SK-N-SH (cell line): ENCODE data around the gene RYR3. TPM values are rescaled to one million over a fixed set of nuclear protein-coding genes. Genes with fewer than 3 reads are reported as not detected.

Experiments
- EP300 ChIP-seq, 2 experiments: IDR thresholded peaks; 2 replicates each; pipeline versions ENCODE4 v1.4.0 to v1.6.1; 2012; ENCODE audit warnings: borderline replicate concordance in 1 of 2, low read depth in 1 of 2, low read length in 1 of 2
- EZH2phosphoT487 ChIP-seq: fragments of 200-600 bp; sonication (generic); IDR thresholded peaks from 2 replicates; pipeline ENCODE4 v1.6.1; 2017; ENCODE audit warnings: low read depth, mixed run types, mild to moderate bottlenecking, antibody characterized with exemption, moderate library complexity, borderline replicate concordance
- FOSL2 ChIP-seq: IDR thresholded peaks from 2 replicates; pipeline ENCODE4 v1.4.0; 2012; ENCODE audit warnings: low read depth, mild to moderate bottlenecking, moderate library complexity, borderline replicate concordance
- FOXM1 ChIP-seq: IDR thresholded peaks from 2 replicates; pipeline ENCODE4 v1.4.0; 2012; ENCODE audit warnings: low read depth, mild to moderate bottlenecking
- GATA2 ChIP-seq: sonication (generic); formaldehyde crosslinking; IDR thresholded peaks from 2 replicates; pipeline ENCODE4 v1.5.0; 2020; ENCODE audit warnings: mild to moderate bottlenecking, missing genetic modification reagents
- JUND ChIP-seq: IDR thresholded peaks from 2 replicates; pipeline ENCODE4 v1.4.0; 2012
- NRF1 ChIP-seq: IDR thresholded peaks from 2 replicates; pipeline ENCODE4 v1.6.1; 2012; ENCODE audit warnings: low read depth, mild to moderate bottlenecking, low read length
- POLR2AphosphoS5 ChIP-seq: IDR thresholded peaks from 2 replicates; pipeline ENCODE4 v1.6.1; 2012; ENCODE audit warnings: low read depth, low read length
- RAD21 ChIP-seq: IDR thresholded peaks from 2 replicates; pipeline ENCODE4 v1.6.1; 2012; ENCODE audit warnings: mild to moderate bottlenecking, low read length
- RFX5 ChIP-seq: IDR thresholded peaks from 2 replicates; pipeline ENCODE4 v1.6.1; 2012; ENCODE audit warnings: mild to moderate bottlenecking, improper control_type of control experiment, low read length
- RXRA ChIP-seq: IDR thresholded peaks from 2 replicates; pipeline ENCODE4 v1.4.0; 2012; ENCODE audit warnings: low read depth, mild to moderate bottlenecking, borderline replicate concordance
- SMC3 ChIP-seq: IDR thresholded peaks from 2 replicates; pipeline ENCODE4 v1.6.1; 2012; ENCODE audit warnings: low read depth, low read length, improper control_type of control experiment
- TCF12 ChIP-seq: IDR thresholded peaks from 2 replicates; pipeline ENCODE4 v1.4.0; 2012
- TEAD4 ChIP-seq: IDR thresholded peaks from 2 replicates; pipeline ENCODE4 v1.4.0; 2012; ENCODE audit warnings: mild to moderate bottlenecking, borderline replicate concordance; ENCODE audit not compliant: insufficient read depth
- USF1 ChIP-seq: IDR thresholded peaks from 2 replicates; pipeline ENCODE4 v1.4.0; 2012; ENCODE audit warnings: low read depth, borderline replicate concordance
- YY1 ChIP-seq: IDR thresholded peaks from 2 replicates; pipeline ENCODE4 v1.4.0; 2012; ENCODE audit warnings: low read depth, mild to moderate bottlenecking
- ZBTB33 ChIP-seq: IDR thresholded peaks from 2 replicates; pipeline ENCODE4 v1.4.0; 2012; ENCODE audit warnings: low read depth, borderline replicate concordance
- polyA plus RNA-seq, 3 experiments: library from polyadenylated mRNA; depleted of rRNA; stranded (reverse); fragments of >200 nt; gene quantifications; 2 replicates each; pipeline ENCODE4 v1.2.3, GENCODE V29; 2012
- TF ChIP-seq, protein P1 (sequence below): IDR thresholded peaks from 2 replicates; pipeline ENCODE4 v1.6.1; 2012; ENCODE audit warnings: mild to moderate bottlenecking, low read depth, low read length, moderate library complexity
- TF ChIP-seq, protein P2 (sequence below): IDR thresholded peaks from 2 replicates; pipeline ENCODE4 v1.4.0; 2012; ENCODE audit warnings: low read depth
- TF ChIP-seq, protein P3 (sequence below): fragments of 150-350 bp; IDR thresholded peaks from 2 replicates; pipeline ENCODE4 v1.6.1; 2016; ENCODE audit warnings: mild to moderate bottlenecking, low read depth, low read length

RYR3 gene
- polyA plus RNA-seq, 1 of the 3 experiments (the other 2 are of a cell fraction) = 0.02 TPM

- TF ChIP-seq POLR2AphosphoS5 (no peak), GATA2 (CRISPR knock-in tag) (no peak), YY1 (no peak), NRF1 (no peak), SMC3 (no peak), TCF12 (peak; percentile 56; the same call in 1 of the 2 replicates), EP300 (IDR thresholded peaks at IDR 0.05; ENCODE audit: borderline replicate concordance in 1 of 2, low read depth in 1 of 2, low read length in 1 of 2) (peak in 1 of 2 experiments; percentile 36; a peak in 1 of 4 replicates), RAD21 (no peak), JUND (peak; percentile 75), USF1 (peak; percentile 46; the same call in 1 of the 2 replicates), FOXM1 (no peak), EZH2phosphoT487 (no peak), RXRA (no peak), TEAD4 (no peak), FOSL2 (peak; percentile 75), ZBTB33 (no peak), RFX5 (no peak)
- TF ChIP-seq, protein P1, sequence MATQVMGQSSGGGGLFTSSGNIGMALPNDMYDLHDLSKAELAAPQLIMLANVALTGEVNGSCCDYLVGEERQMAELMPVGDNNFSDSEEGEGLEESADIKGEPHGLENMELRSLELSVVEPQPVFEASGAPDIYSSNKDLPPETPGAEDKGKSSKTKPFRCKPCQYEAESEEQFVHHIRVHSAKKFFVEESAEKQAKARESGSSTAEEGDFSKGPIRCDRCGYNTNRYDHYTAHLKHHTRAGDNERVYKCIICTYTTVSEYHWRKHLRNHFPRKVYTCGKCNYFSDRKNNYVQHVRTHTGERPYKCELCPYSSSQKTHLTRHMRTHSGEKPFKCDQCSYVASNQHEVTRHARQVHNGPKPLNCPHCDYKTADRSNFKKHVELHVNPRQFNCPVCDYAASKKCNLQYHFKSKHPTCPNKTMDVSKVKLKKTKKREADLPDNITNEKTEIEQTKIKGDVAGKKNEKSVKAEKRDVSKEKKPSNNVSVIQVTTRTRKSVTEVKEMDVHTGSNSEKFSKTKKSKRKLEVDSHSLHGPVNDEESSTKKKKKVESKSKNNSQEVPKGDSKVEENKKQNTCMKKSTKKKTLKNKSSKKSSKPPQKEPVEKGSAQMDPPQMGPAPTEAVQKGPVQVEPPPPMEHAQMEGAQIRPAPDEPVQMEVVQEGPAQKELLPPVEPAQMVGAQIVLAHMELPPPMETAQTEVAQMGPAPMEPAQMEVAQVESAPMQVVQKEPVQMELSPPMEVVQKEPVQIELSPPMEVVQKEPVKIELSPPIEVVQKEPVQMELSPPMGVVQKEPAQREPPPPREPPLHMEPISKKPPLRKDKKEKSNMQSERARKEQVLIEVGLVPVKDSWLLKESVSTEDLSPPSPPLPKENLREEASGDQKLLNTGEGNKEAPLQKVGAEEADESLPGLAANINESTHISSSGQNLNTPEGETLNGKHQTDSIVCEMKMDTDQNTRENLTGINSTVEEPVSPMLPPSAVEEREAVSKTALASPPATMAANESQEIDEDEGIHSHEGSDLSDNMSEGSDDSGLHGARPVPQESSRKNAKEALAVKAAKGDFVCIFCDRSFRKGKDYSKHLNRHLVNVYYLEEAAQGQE = no peak
- TF ChIP-seq, protein P2, sequence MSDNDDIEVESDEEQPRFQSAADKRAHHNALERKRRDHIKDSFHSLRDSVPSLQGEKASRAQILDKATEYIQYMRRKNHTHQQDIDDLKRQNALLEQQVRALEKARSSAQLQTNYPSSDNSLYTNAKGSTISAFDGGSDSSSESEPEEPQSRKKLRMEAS = peak; percentile 85
- TF ChIP-seq, protein P3, sequence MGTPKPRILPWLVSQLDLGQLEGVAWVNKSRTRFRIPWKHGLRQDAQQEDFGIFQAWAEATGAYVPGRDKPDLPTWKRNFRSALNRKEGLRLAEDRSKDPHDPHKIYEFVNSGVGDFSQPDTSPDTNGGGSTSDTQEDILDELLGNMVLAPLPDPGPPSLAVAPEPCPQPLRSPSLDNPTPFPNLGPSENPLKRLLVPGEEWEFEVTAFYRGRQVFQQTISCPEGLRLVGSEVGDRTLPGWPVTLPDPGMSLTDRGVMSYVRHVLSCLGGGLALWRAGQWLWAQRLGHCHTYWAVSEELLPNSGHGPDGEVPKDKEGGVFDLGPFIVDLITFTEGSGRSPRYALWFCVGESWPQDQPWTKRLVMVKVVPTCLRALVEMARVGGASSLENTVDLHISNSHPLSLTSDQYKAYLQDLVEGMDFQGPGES = no peak
- TF ChIP-seq, all 33 proteins: peak for 9
Measured at GRCh38 chr15:33581032-33581431, 270.3 kb downstream of the RYR3 start (continued).
